ENCODE results near the gene AIF1. TPM values are rescaled to one million over a fixed set of nuclear protein-coding genes. Genes with fewer than 3 reads are reported as not detected.

The AIF1 gene
- total and polyA plus RNA-seq, 9 donors, result 4.5 to 82.4 (median 13.3) TPM

GRCh38 chr6:31577579-31577966 lies 37.5 kb upstream of the AIF1 start:
- intact Hi-C loops (cut with DNase I), result no loop called here
- H3K4me1 ChIP-seq (ENCODE audit: insufficient read depth), result peaks cover 5% of the 10 kb centered on the region
- H3K27ac ChIP-seq, result no peak overlapping the region
- WGBS, 3 donors, result 79 to 95% (median 85%) methylated on average over 3 of the region's 3 CpGs
- DNase-seq, result no peak
- H3K9me3 ChIP-seq, result no peaks in the 10 kb centered on the region
- H3K4me3 ChIP-seq, result no peak overlapping the region
- no peaks in the 10 kb centered on the region for H3K36me3 ChIP-seq
- TF ChIP-seq POLR2A (IDR thresholded peaks at IDR 0.05), result no peak
- H3K27me3 ChIP-seq, result no peaks in the 10 kb centered on the region

- intact Hi-C loops (cut with DNase I), result no loop called here
- Histone ChIP-seq H3K36me3 (no peaks in the 10 kb centered on the region), H3K27ac (no peak overlapping the region), H3K27me3 (no peaks in the 10 kb centered on the region), H3K4me3 (no peak overlapping the region), H3K4me1 (ENCODE audit: insufficient read depth) (peaks cover 5% of the 10 kb centered on the region), H3K9me3 (no peaks in the 10 kb centered on the region)
- WGBS, 3 donors, result 82 to 86% (median 86%) methylated on average over 12 of the region's 12 CpGs
- TF ChIP-seq CTCF (IDR thresholded peaks at IDR 0.05), result no peak
- no peak for TF ChIP-seq EP300 (IDR thresholded peaks at IDR 0.05)
- TF ChIP-seq POLR2A (IDR thresholded peaks at IDR 0.05), result no peak
- DNase-seq, result no peak
These were observed 36.6 kb upstream of the AIF1 start for GRCh38 chr6:31578184-31579118.

- Histone ChIP-seq H3K9me3 (no peaks in the 10 kb centered on the region), H3K36me3 (no peaks in the 10 kb centered on the region), H3K4me3 (no peak overlapping the region), H3K4me1 (ENCODE audit: insufficient read depth) (peaks cover 5% of the 10 kb centered on the region), H3K27ac (no peak overlapping the region), H3K27me3 (no peaks in the 10 kb centered on the region)
- no peak for DNase-seq
- TF ChIP-seq EP300 (IDR thresholded peaks at IDR 0.05), result no peak
- intact Hi-C loops (cut with DNase I), result no loop called here
- 85 to 89% (median 86%) methylated on average over 3 of the region's 3 CpGs for WGBS, 3 donors
These were observed 35.9 kb upstream of the AIF1 start for GRCh38 chr6:31579119-31579505.

- Histone ChIP-seq H3K27me3 (no peaks in the 10 kb centered on the region), H3K27ac (no peak overlapping the region), H3K4me1 (ENCODE audit: insufficient read depth) (peaks cover 5% of the 10 kb centered on the region), H3K36me3 (no peaks in the 10 kb centered on the region), H3K9me3 (no peaks in the 10 kb centered on the region), H3K4me3 (no peak overlapping the region)
- WGBS, 3 donors, result 88 to 92% (median 92%) methylated on average over 8 of the region's 8 CpGs
- intact Hi-C loops (cut with DNase I), result loop anchor here in 1 of 4 donors (5.0 kb wide), 1 partner anchor 32 kb away; the partner anchor contains the start of genes ATP6V1G2 and NFKBIL1
- no peak for TF ChIP-seq CTCF (IDR thresholded peaks at IDR 0.05)
- TF ChIP-seq EP300 (IDR thresholded peaks at IDR 0.05), result no peak
- TF ChIP-seq POLR2A (IDR thresholded peaks at IDR 0.05), result no peak
- no peak for DNase-seq
These were observed 35.2 kb upstream of the AIF1 start for GRCh38 chr6:31579546-31580437.

- Histone ChIP-seq H3K36me3 (no peaks in the 10 kb centered on the region), H3K4me1 (ENCODE audit: insufficient read depth) (peaks cover 5% of the 10 kb centered on the region), H3K4me3 (peak overlapping the region; percentile 68), H3K9me3 (no peaks in the 10 kb centered on the region), H3K27ac (peak overlapping the region in 1 of 2 donors; percentile 70), H3K27me3 (no peaks in the 10 kb centered on the region)
- TF ChIP-seq CTCF (IDR thresholded peaks at IDR 0.05) (no peak), EP300 (IDR thresholded peaks at IDR 0.05) (no peak), POLR2A (IDR thresholded peaks at IDR 0.05) (no peak)
- WGBS, 3 donors, result 24 to 35% (median 31%) methylated on average over 11 of the region's 11 CpGs
- no peak for DNase-seq
- intact Hi-C loops (cut with DNase I), result loop anchor here in 1 of 4 donors (5.0 kb wide), 1 partner anchor 33 kb away; the partner anchor contains the start of genes ATP6V1G2 and NFKBIL1
These were observed 34.6 kb upstream of the AIF1 start for GRCh38 chr6:31580438-31580740.
